Esophagus squamous epithelium (tissue), 4 donors: Measurements from ENCODE around the gene IL10.

ENCODE experiments used
- CTCF ChIP-seq, 6 experiments: fragments of 450-650 bp in 4 of 6; fragments of 200-600 bp in 2 of 6; sonication (generic) in 2 of 6; IDR thresholded peaks; one replicate each; pipeline ENCODE4 v1.5.1; 2016 to 2019; ENCODE audit warnings: antibody characterized with exemption in 6 of 6, mild to moderate bottlenecking in 4 of 6, moderate library complexity in 4 of 6
- POLR2A ChIP-seq, 4 donors: fragments of 450-650 bp; IDR thresholded peaks; one replicate each; pipeline ENCODE4 v1.6.1; 2017; ENCODE audit warnings: antibody characterized with exemption in 4 of 4, mild to moderate bottlenecking in 4 of 4, moderate library complexity in 3 of 4

GRCh38 chr1:206736878-206737728 is 35.2 kb downstream of the IL10 start:
- TF ChIP-seq POLR2A (IDR thresholded peaks at IDR 0.05) (no peak), CTCF (IDR thresholded peaks at IDR 0.05) (no peak)
